ENCODE measurements around the gene TSHZ2. TPM values are rescaled to one million over a fixed set of nuclear protein-coding genes. Genes with fewer than 3 reads are reported as not detected.

Gene TSHZ2
- polyA plus RNA-seq, 1 donor from 2014 or later: 4.6 TPM

DNA sequence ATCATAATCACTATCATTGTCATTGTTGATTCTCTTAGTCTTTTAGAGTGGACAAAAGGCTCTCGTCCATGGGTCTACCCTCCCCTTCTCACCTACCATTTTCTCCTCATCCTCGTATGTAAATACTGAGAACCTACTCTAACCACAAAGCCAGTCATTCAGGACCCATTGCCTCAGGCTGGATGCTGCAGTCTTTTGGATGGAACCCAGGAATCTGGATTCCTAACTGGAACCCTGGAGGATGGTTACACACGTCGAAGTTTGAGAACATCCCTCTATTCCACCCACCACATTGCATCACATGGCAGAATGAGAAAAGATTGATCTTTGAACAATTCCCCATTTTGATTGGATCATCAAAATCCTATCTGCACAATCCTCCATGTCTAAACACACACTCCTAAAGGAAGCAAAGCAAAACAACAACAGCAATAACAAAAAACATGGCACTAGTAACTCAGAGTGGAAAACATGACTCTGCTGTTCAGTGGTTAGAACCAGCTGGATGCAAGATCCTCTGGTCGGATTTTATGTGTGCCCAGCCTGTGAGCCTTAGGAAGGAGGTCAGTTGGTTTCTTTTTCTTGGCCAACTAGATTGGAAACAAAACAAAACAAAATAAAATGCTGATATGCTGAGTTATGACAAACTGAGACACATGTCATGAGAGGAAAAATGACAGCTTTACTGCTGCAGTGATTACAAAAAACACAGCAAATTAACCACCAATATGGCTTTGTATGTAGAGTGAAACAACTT is 38.0 kb downstream of the TSHZ2 start:
- Histone ChIP-seq H3K79me2 (replicated peaks; ENCODE audit: insufficient read depth, low read length) (no peaks in the 10 kb centered on the region), H2AFZ (ENCODE audit: low read depth, low read length) (no peak overlapping the region), H3F3A (ENCODE audit: insufficient read depth, low read length, poor library complexity, severe bottlenecking) (no peaks in the 10 kb centered on the region)

DNA sequence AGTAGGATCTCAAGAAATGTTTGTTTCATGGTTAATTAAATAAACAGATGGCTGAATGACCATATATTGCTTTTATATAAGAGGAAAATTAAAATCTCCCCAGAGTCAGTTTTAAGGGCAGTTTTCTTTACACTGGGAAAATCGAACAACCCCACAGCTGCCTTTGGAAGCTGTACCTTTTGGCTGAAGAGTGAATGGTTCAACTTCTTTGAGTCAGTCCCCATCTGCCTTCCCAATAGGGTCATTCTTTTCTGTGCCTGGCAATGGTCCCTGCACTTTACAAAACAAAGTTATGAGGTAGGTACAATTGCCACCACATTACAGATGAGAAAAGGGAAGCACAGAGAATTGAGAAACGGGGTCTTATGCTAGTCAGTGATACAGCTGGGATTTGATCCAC is 39.5 kb downstream of the TSHZ2 start:
- Histone ChIP-seq H3K4me3 (ENCODE audit: low read length) (no peak overlapping the region), H3K4me2 (ENCODE audit: low read length) (no peak overlapping the region), H3K27ac (ENCODE audit: low read length) (no peak overlapping the region), H4K20me1 (ENCODE audit: insufficient read depth) (no peaks in the 10 kb centered on the region), H3F3A (ENCODE audit: insufficient read depth, low read length, poor library complexity, severe bottlenecking) (no peaks in the 10 kb centered on the region), H3K9me2 (ENCODE audit: insufficient read depth, low read length) (no peaks in the 10 kb centered on the region), H3K27me3 (ENCODE audit: insufficient read depth, low read depth, low read length) (no peaks in the 10 kb centered on the region), H3K36me3 (ENCODE audit: insufficient read depth, low read length) (no peaks in the 10 kb centered on the region), H3K9ac (ENCODE audit: low read length) (no peak overlapping the region), H3K79me2 (replicated peaks; ENCODE audit: insufficient read depth, low read length) (no peaks in the 10 kb centered on the region), H3K9me3 (ENCODE audit: low read length) (no peaks in the 10 kb centered on the region), H2AFZ (ENCODE audit: low read depth, low read length) (no peak overlapping the region)
- TF ChIP-seq MXI1 (conservative IDR thresholded peaks at IDR 0.05; ENCODE audit: poor library complexity, severe bottlenecking) (no peak), EZH2 (IDR thresholded peaks at IDR 0.05; ENCODE audit: borderline replicate concordance, insufficient read depth, low read length, poor library complexity, severe bottlenecking) (no peak), EP300 (conservative IDR thresholded peaks at IDR 0.05; ENCODE audit: poor library complexity, severe bottlenecking) (no peak), SMC3 (conservative IDR thresholded peaks at IDR 0.05; ENCODE audit: poor library complexity) (no peak), RAD21 (conservative IDR thresholded peaks at IDR 0.05) (no peak), TAF1 (IDR thresholded peaks at IDR 0.05; ENCODE audit: low read depth) (no peak), POLR2AphosphoS5 (IDR thresholded peaks at IDR 0.05) (no peak)
- TF ChIP-seq, protein P1, sequence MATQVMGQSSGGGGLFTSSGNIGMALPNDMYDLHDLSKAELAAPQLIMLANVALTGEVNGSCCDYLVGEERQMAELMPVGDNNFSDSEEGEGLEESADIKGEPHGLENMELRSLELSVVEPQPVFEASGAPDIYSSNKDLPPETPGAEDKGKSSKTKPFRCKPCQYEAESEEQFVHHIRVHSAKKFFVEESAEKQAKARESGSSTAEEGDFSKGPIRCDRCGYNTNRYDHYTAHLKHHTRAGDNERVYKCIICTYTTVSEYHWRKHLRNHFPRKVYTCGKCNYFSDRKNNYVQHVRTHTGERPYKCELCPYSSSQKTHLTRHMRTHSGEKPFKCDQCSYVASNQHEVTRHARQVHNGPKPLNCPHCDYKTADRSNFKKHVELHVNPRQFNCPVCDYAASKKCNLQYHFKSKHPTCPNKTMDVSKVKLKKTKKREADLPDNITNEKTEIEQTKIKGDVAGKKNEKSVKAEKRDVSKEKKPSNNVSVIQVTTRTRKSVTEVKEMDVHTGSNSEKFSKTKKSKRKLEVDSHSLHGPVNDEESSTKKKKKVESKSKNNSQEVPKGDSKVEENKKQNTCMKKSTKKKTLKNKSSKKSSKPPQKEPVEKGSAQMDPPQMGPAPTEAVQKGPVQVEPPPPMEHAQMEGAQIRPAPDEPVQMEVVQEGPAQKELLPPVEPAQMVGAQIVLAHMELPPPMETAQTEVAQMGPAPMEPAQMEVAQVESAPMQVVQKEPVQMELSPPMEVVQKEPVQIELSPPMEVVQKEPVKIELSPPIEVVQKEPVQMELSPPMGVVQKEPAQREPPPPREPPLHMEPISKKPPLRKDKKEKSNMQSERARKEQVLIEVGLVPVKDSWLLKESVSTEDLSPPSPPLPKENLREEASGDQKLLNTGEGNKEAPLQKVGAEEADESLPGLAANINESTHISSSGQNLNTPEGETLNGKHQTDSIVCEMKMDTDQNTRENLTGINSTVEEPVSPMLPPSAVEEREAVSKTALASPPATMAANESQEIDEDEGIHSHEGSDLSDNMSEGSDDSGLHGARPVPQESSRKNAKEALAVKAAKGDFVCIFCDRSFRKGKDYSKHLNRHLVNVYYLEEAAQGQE (IDR thresholded peaks at IDR 0.05; ENCODE audit: borderline replicate concordance): no peak
- TF ChIP-seq, protein P2, sequence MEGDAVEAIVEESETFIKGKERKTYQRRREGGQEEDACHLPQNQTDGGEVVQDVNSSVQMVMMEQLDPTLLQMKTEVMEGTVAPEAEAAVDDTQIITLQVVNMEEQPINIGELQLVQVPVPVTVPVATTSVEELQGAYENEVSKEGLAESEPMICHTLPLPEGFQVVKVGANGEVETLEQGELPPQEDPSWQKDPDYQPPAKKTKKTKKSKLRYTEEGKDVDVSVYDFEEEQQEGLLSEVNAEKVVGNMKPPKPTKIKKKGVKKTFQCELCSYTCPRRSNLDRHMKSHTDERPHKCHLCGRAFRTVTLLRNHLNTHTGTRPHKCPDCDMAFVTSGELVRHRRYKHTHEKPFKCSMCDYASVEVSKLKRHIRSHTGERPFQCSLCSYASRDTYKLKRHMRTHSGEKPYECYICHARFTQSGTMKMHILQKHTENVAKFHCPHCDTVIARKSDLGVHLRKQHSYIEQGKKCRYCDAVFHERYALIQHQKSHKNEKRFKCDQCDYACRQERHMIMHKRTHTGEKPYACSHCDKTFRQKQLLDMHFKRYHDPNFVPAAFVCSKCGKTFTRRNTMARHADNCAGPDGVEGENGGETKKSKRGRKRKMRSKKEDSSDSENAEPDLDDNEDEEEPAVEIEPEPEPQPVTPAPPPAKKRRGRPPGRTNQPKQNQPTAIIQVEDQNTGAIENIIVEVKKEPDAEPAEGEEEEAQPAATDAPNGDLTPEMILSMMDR (IDR thresholded peaks at IDR 0.05; ENCODE audit: poor library complexity, severe bottlenecking): no peak

More for the DNA sequence above, 38.0 kb downstream of the TSHZ2 start:
- Histone ChIP-seq H3K4me2 (ENCODE audit: low read length) (no peak overlapping the region), H3K27ac (ENCODE audit: low read length) (no peak overlapping the region), H3K9me3 (ENCODE audit: low read length) (no peaks in the 10 kb centered on the region), H3K27me3 (ENCODE audit: insufficient read depth, low read depth, low read length) (no peaks in the 10 kb centered on the region), H3K9me2 (ENCODE audit: insufficient read depth, low read length) (no peaks in the 10 kb centered on the region), H3K36me3 (ENCODE audit: insufficient read depth, low read length) (no peaks in the 10 kb centered on the region), H3K4me3 (ENCODE audit: low read length) (no peak overlapping the region), H3K9ac (ENCODE audit: low read length) (no peak overlapping the region), H4K20me1 (ENCODE audit: insufficient read depth) (no peaks in the 10 kb centered on the region)
- TF ChIP-seq SMC3 (conservative IDR thresholded peaks at IDR 0.05; ENCODE audit: poor library complexity): no peak
- TF ChIP-seq, protein P2 (IDR thresholded peaks at IDR 0.05; ENCODE audit: poor library complexity, severe bottlenecking): no peak
- no peak for TF ChIP-seq POLR2AphosphoS5 (IDR thresholded peaks at IDR 0.05)
- TF ChIP-seq EP300 (conservative IDR thresholded peaks at IDR 0.05; ENCODE audit: poor library complexity, severe bottlenecking): no peak
- TF ChIP-seq, protein P1 (IDR thresholded peaks at IDR 0.05; ENCODE audit: borderline replicate concordance): no peak
- no peak for TF ChIP-seq EZH2 (IDR thresholded peaks at IDR 0.05; ENCODE audit: borderline replicate concordance, insufficient read depth, low read length, poor library complexity, severe bottlenecking)
- no peak for TF ChIP-seq MXI1 (conservative IDR thresholded peaks at IDR 0.05; ENCODE audit: poor library complexity, severe bottlenecking)
- no peak for TF ChIP-seq RAD21 (conservative IDR thresholded peaks at IDR 0.05)
- no peak for TF ChIP-seq TAF1 (IDR thresholded peaks at IDR 0.05; ENCODE audit: low read depth)
